Thoracic aorta (tissue), 2 donors: ENCODE data around the gene RRN3. TPM values are rescaled to one million over a fixed set of nuclear protein-coding genes. Genes with fewer than 3 reads are reported as not detected.

Experiments used
- ATAC-seq: fragments of 150-250 bp; one replicate; pipeline ENCODE4 v1.8.0; 2017; ENCODE audit warnings: low read depth; ENCODE audit not compliant: insufficient number of reproducible peaks, low FRiP score
- DNase-seq: peaks from one replicate; pipeline ENCODE4 v3.0.0-alpha.2; 2020; ENCODE audit warnings: low spot score
- H3K27ac ChIP-seq, 2 donors: fragments of 200-600 bp; sonication (generic); 1 replicate in 1 of 2; 2 replicates in 1 of 2; pipeline ENCODE4 v1.5.1; 2016; ENCODE audit warnings: mild to moderate bottlenecking in 2 of 2, moderate library complexity in 2 of 2
- H3K27me3 ChIP-seq: fragments of 200-600 bp; sonication (generic); replicated peaks from 2 replicates; pipeline ENCODE4 v1.6.0; 2016; ENCODE audit warnings: mild to moderate bottlenecking; ENCODE audit not compliant: insufficient read depth
- H3K36me3 ChIP-seq: fragments of 200-600 bp; sonication (generic); one replicate; pipeline ENCODE4 v1.5.1; 2016
- H3K4me1 ChIP-seq, 2 donors: fragments of 200-600 bp; sonication (generic); 1 replicate in 1 of 2; 2 replicates in 1 of 2; pipeline versions ENCODE4 v1.5.1 to v1.6.0; 2016; ENCODE audit warnings: low read depth in 2 of 2, mild to moderate bottlenecking in 1 of 2; ENCODE audit not compliant: control insufficient read depth in 1 of 2
- H3K4me3 ChIP-seq: fragments of 200-600 bp; sonication (generic); 2 replicates; pipeline ENCODE4 v1.5.1; 2016; ENCODE audit warnings: mild to moderate bottlenecking
- H3K9me3 ChIP-seq: fragments of 200-600 bp; sonication (generic); 2 replicates; pipeline ENCODE4 v1.5.1; 2016
- total RNA-seq, 2 donors: library from RNA; depleted of rRNA; stranded (reverse); fragments of >200 nt; gene quantifications; one replicate each; pipeline versions ENCODE4 v1.1.0 to v1.2.3, GENCODE V29; 2016
- TF ChIP-seq, protein P1 (sequence below): fragments of 200-600 bp; sonication (generic); IDR thresholded peaks from one replicate; pipeline ENCODE4 v1.5.1; 2019; ENCODE audit warnings: antibody characterized with exemption

Gene RRN3
- total RNA-seq, 2 donors from 2014 or later = 25.0 to 30.2 TPM

DNA sequence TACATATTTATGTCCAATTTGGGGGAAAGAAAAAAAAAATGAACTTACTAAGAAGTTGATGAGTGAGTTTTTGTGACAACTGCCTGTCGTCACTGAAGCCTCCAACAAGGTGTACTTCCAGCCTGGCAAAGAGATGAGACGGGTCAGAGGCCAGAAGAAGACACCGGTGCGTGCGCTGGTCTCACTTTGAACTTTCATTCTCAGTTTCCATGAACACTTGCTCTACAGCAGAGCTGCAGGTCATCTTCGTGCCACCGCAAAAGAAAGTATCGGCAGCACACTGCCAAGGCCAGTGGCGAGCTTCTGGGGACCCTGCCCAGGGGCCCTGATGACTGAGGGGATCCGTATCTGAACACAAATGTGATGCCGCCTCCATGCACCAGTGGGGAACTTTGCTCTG, 49.8 kb downstream of the RRN3 start:
- no peak overlapping the region for H3K4me3 ChIP-seq
- H3K9me3 ChIP-seq = no peaks in the 10 kb centered on the region
- no peaks in the 10 kb centered on the region for H3K27me3 ChIP-seq
- ATAC-seq = no peak
- TF ChIP-seq, protein P1, sequence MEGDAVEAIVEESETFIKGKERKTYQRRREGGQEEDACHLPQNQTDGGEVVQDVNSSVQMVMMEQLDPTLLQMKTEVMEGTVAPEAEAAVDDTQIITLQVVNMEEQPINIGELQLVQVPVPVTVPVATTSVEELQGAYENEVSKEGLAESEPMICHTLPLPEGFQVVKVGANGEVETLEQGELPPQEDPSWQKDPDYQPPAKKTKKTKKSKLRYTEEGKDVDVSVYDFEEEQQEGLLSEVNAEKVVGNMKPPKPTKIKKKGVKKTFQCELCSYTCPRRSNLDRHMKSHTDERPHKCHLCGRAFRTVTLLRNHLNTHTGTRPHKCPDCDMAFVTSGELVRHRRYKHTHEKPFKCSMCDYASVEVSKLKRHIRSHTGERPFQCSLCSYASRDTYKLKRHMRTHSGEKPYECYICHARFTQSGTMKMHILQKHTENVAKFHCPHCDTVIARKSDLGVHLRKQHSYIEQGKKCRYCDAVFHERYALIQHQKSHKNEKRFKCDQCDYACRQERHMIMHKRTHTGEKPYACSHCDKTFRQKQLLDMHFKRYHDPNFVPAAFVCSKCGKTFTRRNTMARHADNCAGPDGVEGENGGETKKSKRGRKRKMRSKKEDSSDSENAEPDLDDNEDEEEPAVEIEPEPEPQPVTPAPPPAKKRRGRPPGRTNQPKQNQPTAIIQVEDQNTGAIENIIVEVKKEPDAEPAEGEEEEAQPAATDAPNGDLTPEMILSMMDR = no peak
- DNase-seq = no peak
- peaks cover 12 to 13% of the 10 kb centered on the region in 2 donors for H3K4me1 ChIP-seq
- H3K27ac ChIP-seq = no peak overlapping the region
- H3K36me3 ChIP-seq = peaks cover 19% of the 10 kb centered on the region

DNA sequence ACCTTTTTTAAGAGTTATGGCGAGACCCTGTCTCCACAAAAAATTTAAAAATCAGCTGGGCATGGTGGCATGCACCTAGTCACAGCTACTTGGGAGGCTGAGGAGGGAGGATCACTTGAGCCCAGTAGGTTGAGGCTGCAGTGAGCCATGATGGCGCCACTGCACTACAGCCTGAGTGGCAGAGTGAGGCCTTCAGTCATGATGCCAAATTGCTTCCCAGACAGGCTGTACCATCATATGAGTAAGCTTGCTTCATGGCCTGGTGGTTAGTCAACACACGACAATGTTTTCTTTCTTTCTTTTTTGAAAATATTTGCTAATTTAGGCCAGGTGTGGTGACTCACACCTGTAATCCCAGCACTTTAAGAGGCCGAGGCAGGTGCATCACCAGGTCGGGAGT, 50.7 kb downstream of the RRN3 start:
- DNase-seq (no peak), ATAC-seq (no peak)
- peaks cover 28% of the 10 kb centered on the region for H3K36me3 ChIP-seq
- no peak overlapping the region for H3K27ac ChIP-seq
- no peaks in the 10 kb centered on the region for H3K9me3 ChIP-seq
- H3K27me3 ChIP-seq = no peaks in the 10 kb centered on the region
- TF ChIP-seq, protein P1 = no peak
- no peak overlapping the region for H3K4me3 ChIP-seq
- H3K4me1 ChIP-seq = peaks cover 12 to 13% of the 10 kb centered on the region in 2 donors

DNA sequence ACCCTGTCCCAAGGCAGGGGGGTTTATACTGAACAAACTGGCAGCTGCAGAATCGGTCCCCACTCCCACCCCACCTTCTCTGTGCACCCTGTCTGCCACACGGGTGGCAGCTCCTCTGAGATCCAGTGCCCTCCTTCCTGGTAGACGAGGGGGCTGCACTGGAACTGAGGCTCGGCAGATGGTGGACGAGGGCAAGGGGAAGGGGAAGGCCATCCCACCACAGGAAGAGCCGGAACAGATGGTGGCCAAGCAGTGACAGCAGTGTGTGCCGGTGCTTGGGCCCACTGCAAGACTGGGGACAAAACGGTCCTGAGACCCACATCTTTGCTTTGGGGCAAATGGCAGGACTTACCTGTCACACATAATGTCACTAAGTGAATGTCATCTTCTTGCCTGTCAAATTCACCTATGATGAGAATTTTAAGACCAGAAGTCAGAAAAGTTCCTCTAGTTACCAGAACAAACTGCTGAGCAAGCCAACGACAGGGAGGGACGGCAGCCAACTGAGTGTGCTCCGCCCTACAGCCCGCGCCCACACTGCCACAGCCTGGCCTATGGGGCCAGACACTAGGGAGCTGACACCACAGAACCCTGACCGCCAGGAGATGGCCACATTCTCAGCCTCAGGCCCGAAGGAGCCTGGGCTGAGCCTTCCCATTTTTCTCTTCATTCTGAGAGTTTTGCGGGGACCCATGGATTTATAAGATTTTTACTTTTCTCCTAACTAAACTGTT, 52.6 kb downstream of the RRN3 start:
- ATAC-seq = peak; percentile 44

DNA sequence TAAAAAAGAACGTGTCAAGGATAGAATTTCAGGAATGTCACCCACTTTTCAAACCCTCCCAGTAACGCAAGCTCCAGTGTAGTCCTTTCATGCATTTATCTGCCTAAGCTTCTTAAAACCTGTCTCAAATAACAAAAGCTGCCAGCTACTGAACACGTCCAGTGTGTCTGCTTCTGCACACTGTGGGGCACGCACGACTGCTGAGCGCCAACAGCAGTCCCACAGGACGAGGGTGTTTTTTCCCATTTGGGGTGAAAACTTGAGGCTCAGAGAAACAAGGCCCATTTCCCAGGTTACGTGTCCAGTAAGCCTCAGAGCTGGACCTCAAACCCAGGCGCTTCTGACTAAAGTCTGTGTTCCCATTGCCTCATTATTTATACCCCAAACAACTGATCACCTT, 55.4 kb downstream of the RRN3 start:
- ATAC-seq (no peak), DNase-seq (no peak)
- TF ChIP-seq, protein P1 = no peak
- H3K27me3 ChIP-seq = no peaks in the 10 kb centered on the region
- no peaks in the 10 kb centered on the region for H3K9me3 ChIP-seq
- peaks cover 61% of the 10 kb centered on the region for H3K36me3 ChIP-seq
- H3K4me3 ChIP-seq = no peak overlapping the region
- peaks cover 12 to 13% of the 10 kb centered on the region in 2 donors for H3K4me1 ChIP-seq
- H3K27ac ChIP-seq = no peak overlapping the region

More for the DNA sequence above, 52.6 kb downstream of the RRN3 start:
- Histone ChIP-seq H3K36me3 (peaks cover 41% of the 10 kb centered on the region), H3K27me3 (no peaks in the 10 kb centered on the region), H3K9me3 (no peaks in the 10 kb centered on the region), H3K4me1 (peaks cover 12 to 13% of the 10 kb centered on the region in 2 donors), H3K27ac (peak overlapping the region in 1 of 2 donors; percentile 38), H3K4me3 (no peak overlapping the region)
- DNase-seq = peak; percentile 55
- TF ChIP-seq, protein P1 = no peak

DNA sequence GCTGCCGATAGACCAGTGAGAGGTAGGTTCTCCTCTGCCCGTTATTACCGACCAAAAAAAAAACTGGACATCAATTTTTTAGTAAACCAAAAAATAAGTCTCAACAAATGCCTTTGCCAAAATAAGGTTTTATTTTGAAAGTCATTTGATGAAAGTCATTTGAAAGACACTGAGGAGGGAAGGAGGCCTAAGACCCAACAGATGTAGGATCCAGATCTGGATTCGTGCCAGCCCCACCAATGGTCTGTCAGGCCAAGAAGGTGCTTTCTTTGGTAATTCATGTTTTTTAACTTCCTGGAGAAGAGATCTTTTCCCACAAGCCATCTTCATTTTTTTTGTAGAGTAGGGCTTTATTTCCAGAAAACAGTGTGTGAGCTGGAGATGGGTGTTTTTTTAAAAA, 56.3 kb downstream of the RRN3 start:
- Histone ChIP-seq H3K4me3 (no peak overlapping the region), H3K4me1 (peaks cover 12 to 13% of the 10 kb centered on the region in 2 donors), H3K9me3 (no peaks in the 10 kb centered on the region), H3K27me3 (no peaks in the 10 kb centered on the region), H3K36me3 (peaks cover 70% of the 10 kb centered on the region), H3K27ac (no peak overlapping the region)
- DNase-seq = no peak
- TF ChIP-seq, protein P1 = no peak
- ATAC-seq = no peak
